ENCODE results near the gene CCDC85A. TPM values are rescaled to one million over a fixed set of nuclear protein-coding genes. Genes with fewer than 3 reads are reported as not detected.

The CCDC85A gene
- total RNA-seq, 1 donor from 2014 or later = not detected

DNA sequence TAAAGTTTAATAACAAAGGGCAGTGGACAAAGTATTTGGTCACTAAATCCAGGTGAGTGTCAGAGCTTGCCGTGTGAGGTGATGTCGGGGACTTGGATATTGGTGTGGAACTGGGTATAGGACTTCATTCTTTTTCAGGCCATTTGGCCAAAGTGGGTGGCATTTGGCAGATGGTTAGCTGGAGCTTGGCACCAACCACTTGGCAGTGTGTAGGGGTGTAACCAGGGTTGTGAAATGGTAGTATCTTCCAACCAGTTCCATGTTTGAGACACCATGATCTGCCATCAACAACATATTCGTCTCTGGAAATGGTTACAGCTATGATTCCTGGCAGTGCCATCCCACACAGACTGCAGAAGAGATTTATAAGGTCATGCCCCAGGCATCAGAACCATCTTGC is 113.9 kb downstream of the CCDC85A start:
- intact Hi-C loops (cut with micrococcal nuclease) = no loop called here
- POLR2A ChIA-PET = no interaction called here
- TF ChIP-seq, protein P1, sequence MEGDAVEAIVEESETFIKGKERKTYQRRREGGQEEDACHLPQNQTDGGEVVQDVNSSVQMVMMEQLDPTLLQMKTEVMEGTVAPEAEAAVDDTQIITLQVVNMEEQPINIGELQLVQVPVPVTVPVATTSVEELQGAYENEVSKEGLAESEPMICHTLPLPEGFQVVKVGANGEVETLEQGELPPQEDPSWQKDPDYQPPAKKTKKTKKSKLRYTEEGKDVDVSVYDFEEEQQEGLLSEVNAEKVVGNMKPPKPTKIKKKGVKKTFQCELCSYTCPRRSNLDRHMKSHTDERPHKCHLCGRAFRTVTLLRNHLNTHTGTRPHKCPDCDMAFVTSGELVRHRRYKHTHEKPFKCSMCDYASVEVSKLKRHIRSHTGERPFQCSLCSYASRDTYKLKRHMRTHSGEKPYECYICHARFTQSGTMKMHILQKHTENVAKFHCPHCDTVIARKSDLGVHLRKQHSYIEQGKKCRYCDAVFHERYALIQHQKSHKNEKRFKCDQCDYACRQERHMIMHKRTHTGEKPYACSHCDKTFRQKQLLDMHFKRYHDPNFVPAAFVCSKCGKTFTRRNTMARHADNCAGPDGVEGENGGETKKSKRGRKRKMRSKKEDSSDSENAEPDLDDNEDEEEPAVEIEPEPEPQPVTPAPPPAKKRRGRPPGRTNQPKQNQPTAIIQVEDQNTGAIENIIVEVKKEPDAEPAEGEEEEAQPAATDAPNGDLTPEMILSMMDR (IDR thresholded peaks at IDR 0.05) = no peak
- no peak for DNase-seq
- H3K27me3 Mint-ChIP-seq = no peaks in the 10 kb centered on the region
- H3K36me3 Mint-ChIP-seq (ENCODE audit: low read depth) = no peaks in the 10 kb centered on the region
- no peaks in the 10 kb centered on the region for H3K9me3 Mint-ChIP-seq
- CTCF ChIA-PET = no interaction called here
- no peak for ATAC-seq (ENCODE audit: low read depth)
- H3K27ac Mint-ChIP-seq = no peak overlapping the region
- H3K4me1 Mint-ChIP-seq = no peaks in the 10 kb centered on the region
- no peak overlapping the region for H3K4me3 Mint-ChIP-seq

DNA sequence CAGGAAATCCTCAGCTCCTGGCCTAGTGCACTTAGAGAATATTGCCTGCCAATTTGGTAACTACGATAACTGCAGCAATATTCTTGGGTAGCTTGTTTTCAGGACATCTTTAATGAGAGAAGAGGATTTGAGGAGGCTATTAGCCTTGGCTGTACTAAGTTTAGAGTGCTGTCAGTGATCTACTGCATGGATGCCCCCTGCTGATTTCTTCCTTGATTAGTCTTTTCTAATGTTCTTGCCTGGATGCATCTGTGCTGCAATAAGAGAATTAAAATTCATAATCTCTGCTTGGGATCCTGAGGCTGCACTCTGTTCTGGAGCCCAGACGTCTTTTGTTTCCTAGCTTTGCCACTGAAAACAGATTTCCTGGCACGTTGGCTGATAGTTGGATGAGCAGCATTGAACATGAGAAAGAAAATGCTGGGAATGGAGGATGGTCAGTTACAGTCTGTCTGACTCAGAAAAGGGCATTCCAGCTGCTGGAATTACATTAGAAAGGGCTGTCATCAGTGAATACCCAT is 115.4 kb downstream of the CCDC85A start:
- no peaks in the 10 kb centered on the region for H3K9me3 Mint-ChIP-seq
- intact Hi-C loops (cut with micrococcal nuclease) = no loop called here
- ChIA-PET POLR2A (no interaction called here), CTCF (no interaction called here)
- DNase-seq (no peak), ATAC-seq (ENCODE audit: low read depth) (no peak)
- no peak overlapping the region for H3K4me3 Mint-ChIP-seq
- no peak overlapping the region for H3K27ac Mint-ChIP-seq
- no peaks in the 10 kb centered on the region for H3K27me3 Mint-ChIP-seq
- H3K4me1 Mint-ChIP-seq = no peaks in the 10 kb centered on the region
- no peaks in the 10 kb centered on the region for H3K36me3 Mint-ChIP-seq (ENCODE audit: low read depth)
- TF ChIP-seq, protein P1 (IDR thresholded peaks at IDR 0.05) = no peak

- POLR2A ChIA-PET = no interaction called here
- H3K36me3 Mint-ChIP-seq (ENCODE audit: low read depth) = no peaks in the 10 kb centered on the region
- CTCF ChIA-PET = no interaction called here
- no peaks in the 10 kb centered on the region for H3K9me3 Mint-ChIP-seq
- no peaks in the 10 kb centered on the region for H3K4me1 Mint-ChIP-seq
- no peak overlapping the region for H3K4me3 Mint-ChIP-seq
- no peak for DNase-seq
- no peak for ATAC-seq (ENCODE audit: low read depth)
- intact Hi-C loops (cut with micrococcal nuclease) = no loop called here
- H3K27ac Mint-ChIP-seq = no peak overlapping the region
- no peaks in the 10 kb centered on the region for H3K27me3 Mint-ChIP-seq
- TF ChIP-seq, protein P1 (IDR thresholded peaks at IDR 0.05) = no peak
These were observed 125.9 kb downstream of the CCDC85A start for GRCh38 chr2:56309626-56310170.

- H3K9me3 Mint-ChIP-seq = no peaks in the 10 kb centered on the region
- no peak overlapping the region for H3K27ac Mint-ChIP-seq
- DNase-seq (no peak), ATAC-seq (ENCODE audit: low read depth) (no peak)
- TF ChIP-seq, protein P1 (IDR thresholded peaks at IDR 0.05) = no peak
- intact Hi-C loops (cut with micrococcal nuclease) = no loop called here
- H3K4me1 Mint-ChIP-seq = no peaks in the 10 kb centered on the region
- POLR2A ChIA-PET = no interaction called here
- H3K36me3 Mint-ChIP-seq (ENCODE audit: low read depth) = no peaks in the 10 kb centered on the region
- no peak overlapping the region for H3K4me3 Mint-ChIP-seq
- no peaks in the 10 kb centered on the region for H3K27me3 Mint-ChIP-seq
- CTCF ChIA-PET = no interaction called here
These were observed 129.7 kb downstream of the CCDC85A start for GRCh38 chr2:56313500-56313921.

- no peak for ATAC-seq (ENCODE audit: low read depth)
- no peaks in the 10 kb centered on the region for H3K36me3 Mint-ChIP-seq (ENCODE audit: low read depth)
- POLR2A ChIA-PET = no interaction called here
- no peak overlapping the region for H3K4me3 Mint-ChIP-seq
- intact Hi-C loops (cut with micrococcal nuclease) = no loop called here
- H3K4me1 Mint-ChIP-seq = no peaks in the 10 kb centered on the region
- no peak for DNase-seq
- CTCF ChIA-PET = no interaction called here
- TF ChIP-seq, protein P1 (IDR thresholded peaks at IDR 0.05) = no peak
- H3K27ac Mint-ChIP-seq = no peak overlapping the region
- H3K9me3 Mint-ChIP-seq = no peaks in the 10 kb centered on the region
- H3K27me3 Mint-ChIP-seq = no peaks in the 10 kb centered on the region
These were observed 130.6 kb downstream of the CCDC85A start for GRCh38 chr2:56314371-56314770.

Measured in activated B cell treated with CpG ODN at 0.5 μM for 24 hours (primary cell).